GM12865 (cell line): ENCODE data around the gene ITPRID2.

ENCODE experiments used
- DNase-seq: peaks from one replicate; pipeline ENCODE4 v3.0.0; 2010; ENCODE audit warnings: low read depth
- H3K4me3 ChIP-seq: 2 replicates; pipeline ENCODE4 v1.5.1; 2011; ENCODE audit warnings: mild to moderate bottlenecking, low read depth, low read length, control low read depth
- CTCF ChIP-seq: IDR thresholded peaks from 2 replicates; pipeline ENCODE4 v1.5.1; 2011; ENCODE audit warnings: low read length, control low read depth, low read depth, inconsistent platforms; ENCODE audit not compliant: insufficient read depth; ENCODE audit errors: missing control alignments

ITPRID2 gene

DNA sequence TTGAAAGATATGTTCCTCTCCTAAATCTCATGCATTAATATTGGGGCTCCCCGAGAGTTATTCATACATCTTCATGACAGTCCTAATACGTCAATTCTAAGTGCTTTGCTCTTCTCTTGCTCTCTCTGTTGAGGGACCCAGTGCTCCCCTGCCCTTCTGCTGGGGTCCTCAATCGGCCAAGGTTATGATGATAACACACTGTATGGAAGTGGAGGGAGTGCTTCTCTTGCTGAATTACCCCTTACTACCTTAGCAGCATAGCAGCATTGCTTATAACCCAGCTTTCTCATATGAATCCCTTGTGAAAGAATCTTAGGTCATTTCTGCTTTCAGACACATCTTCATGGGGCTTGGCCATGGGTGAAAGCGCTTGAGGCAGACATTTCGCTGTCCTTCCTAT, 43.2 kb downstream of the ITPRID2 start:
- no peak for DNase-seq
- no peak for TF ChIP-seq CTCF

GRCh38 chr2:181937473-181937872, 45.9 kb downstream of the ITPRID2 start:
- DNase-seq, result no peak
- no peak for TF ChIP-seq CTCF
- no peak overlapping the region for H3K4me3 ChIP-seq

More for the DNA sequence above, 43.2 kb downstream of the ITPRID2 start:
- H3K4me3 ChIP-seq, result no peak overlapping the region

GRCh38 chr2:181943411-181944124, 52.0 kb downstream of the ITPRID2 start:
- H3K4me3 ChIP-seq, result no peak overlapping the region
- no peak for TF ChIP-seq CTCF

DNA sequence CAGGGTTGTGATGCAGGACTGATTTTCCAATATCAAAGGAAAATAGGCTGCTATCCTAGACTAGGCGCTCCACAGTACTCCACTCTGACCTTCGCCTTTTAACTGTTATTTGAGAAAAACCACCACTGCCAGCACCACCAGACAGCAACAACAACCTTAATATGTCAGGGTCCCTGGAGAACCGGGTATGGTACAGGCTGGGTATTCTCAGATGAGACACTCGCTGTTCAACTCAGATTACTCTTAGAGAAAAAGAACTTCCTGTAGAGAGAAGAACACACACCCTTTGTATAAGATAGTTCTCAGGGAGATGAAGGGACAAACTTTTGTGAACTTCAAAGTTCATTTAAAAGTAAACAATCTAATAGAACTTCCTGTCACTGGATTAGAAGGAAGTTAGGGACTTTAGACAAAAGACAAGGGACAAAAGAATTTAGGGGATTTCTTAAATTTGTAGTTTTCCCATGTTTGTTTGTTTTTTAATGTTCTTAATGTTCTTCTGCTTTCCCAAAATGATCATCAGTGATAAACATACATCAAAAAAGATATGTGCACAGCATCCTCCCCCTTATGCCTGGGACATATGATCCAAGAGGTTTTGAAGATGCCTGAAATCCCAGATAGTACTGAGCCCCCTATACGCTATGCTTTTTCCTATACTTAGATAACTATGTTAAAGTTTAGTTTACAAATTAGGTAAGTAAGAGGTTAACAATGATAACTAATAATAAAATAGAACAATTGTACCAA, 52.8 kb downstream of the ITPRID2 start:
- H3K4me3 ChIP-seq, result no peak overlapping the region
- no peak for DNase-seq
- no peak for TF ChIP-seq CTCF

More at GRCh38 chr2:181943411-181944124, 52.0 kb downstream of the ITPRID2 start:
- no peak for DNase-seq

DNA sequence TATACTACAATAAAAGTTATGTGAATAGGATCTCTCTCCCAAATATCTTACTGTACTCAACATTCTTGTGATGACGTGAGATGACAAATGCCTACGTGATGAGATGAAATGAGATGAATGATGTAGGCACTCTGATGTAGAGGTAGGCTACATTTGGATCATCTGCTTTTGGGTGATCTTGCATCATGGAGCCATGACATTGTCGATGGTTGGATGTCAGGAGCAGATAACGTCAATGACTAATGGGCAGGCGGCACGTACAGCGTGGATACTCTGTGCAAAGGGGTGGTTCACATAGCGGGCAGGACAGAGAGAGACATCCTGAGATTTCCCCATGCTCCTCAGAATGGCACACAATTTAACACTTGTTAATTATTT, 53.4 kb downstream of the ITPRID2 start:
- no peak overlapping the region for H3K4me3 ChIP-seq
- TF ChIP-seq CTCF, result no peak
- DNase-seq, result no peak

DNA sequence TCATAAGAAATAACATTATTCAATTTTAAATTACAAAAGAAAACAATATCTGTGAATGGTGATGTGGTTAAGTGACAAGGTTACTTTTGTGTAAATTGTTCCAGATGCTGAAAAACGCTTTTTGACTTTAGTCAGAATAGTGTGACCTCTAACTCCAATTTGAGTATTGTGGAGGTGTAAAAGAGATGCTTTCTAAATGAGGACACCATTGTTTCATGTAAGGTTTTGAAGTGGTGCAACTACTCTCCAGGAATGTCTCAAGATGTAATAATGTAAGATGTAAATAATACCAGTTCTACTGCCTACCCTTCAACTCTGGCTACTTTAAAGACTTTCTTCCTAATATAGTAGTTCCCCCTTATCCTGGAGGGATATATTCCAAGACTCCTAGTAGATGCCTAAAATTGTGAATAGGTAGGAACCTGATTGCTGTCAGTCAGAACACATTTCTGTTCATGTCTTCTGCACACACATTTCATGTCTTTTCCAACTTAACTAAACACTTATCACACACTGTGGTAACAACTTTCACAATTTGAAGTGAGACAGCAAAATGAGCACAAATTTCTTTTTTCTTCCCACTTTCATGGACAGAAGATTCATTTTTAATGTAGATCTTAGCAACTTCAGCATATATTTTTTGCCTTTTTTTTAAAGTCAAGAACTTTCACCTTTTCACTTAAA, 55.1 kb downstream of the ITPRID2 start:
- no peak for DNase-seq
- H3K4me3 ChIP-seq, result no peak overlapping the region
- TF ChIP-seq CTCF, result no peak
